ENCODE measurements around the gene HLTF. TPM values are rescaled to one million over a fixed set of nuclear protein-coding genes. Genes with fewer than 3 reads are reported as not detected.

HLTF gene
- total RNA-seq, 1 donor from 2014 or later, result 21.6 TPM

Other genes starting within 250 kb of the HLTF start
- gene CPA3, start 221.2 kb downstream of the HLTF start, total RNA-seq, result not detected in 2 replicates
- 32.7 and 41.1 TPM in 2 replicates for gene GYG1, start 95.0 kb downstream of the HLTF start, total RNA-seq
- 18.8 and 19.4 TPM in 2 replicates for gene HPS3, start 43.1 kb upstream of the HLTF start, total RNA-seq
- gene CP, start 135.3 kb upstream of the HLTF start, total RNA-seq, result 0.07 TPM in 1 of 2 replicates, not detected in the other
- 0.21 TPM in 1 of 2 replicates, not detected in the other for gene TM4SF18, start 247.1 kb upstream of the HLTF start, total RNA-seq

Measured in kidney epithelial cell (primary cell).